ENCODE data around the gene ZFAND2B.
A peak's percentile ranks its signal among the peaks of the same experiment; 100 is the strongest.
"Not testable (repeated sequence)": the region's sequence is repeated elsewhere in the genome, so short reads cannot be mapped to it uniquely, and the experiment has no call there.

Gene ZFAND2B

DNA sequence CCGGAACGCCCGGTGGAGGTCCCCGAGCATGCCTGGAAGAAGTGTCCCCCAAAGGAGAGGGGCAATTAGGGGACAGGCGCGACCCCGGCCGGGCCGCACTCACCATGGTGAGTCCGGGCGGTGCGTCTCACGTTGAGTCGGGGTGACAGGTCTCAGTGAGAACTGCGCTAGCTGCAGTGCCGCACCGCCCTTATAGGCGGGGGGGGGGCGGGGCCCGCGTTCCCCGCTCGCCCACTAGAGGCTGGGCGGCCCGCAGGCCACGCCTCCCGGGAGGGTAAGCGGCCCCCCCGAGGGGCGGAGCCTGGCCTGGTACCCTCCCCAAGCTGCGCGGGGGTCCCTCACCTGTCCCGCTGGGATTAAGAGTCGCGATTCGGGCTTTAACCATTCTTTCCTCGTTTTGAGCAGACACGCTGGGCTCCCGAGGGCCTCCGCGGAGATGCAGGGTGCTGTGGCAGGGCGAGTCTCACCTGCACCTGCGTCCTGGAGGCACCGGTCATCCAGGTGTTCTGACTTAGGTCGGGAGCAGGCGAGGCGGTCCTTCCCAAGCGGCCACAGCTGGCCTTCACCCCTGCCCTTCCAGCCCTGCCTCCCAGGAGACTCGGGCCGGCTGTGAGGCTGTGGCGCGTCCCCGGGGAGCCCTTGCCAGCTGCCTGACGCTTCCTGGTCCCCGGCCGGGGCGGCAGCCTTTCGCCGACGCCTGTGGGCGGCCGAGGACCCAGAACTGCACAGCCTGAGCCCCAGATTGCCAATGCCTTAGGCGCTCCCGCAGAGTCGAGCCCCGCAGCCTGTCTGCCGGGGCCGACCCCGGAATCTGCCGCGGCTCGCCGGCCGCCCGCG is 47.4 kb downstream of the ZFAND2B start, which contains the start of gene TUBA4A:
TSS of gene TUBA4A (minus strand) at position 166 of the 837 bp plus-strand sequence. CDS start at position 106, 60 bp downstream.
- no peaks in the 10 kb centered on the region for H3K27me3 Mint-ChIP-seq
- H3K36me3 Mint-ChIP-seq (ENCODE audit: low read depth): peaks cover 37% of the 10 kb centered on the region
- H3K4me1 Mint-ChIP-seq (ENCODE audit: low read depth): peaks cover 55% of the 10 kb centered on the region
- H3K9me3 Mint-ChIP-seq: no peaks in the 10 kb centered on the region
- peak within 1 kb of the TSS; percentile 98 for H3K27ac Mint-ChIP-seq
- H3K4me3 Mint-ChIP-seq: peak within 1 kb of the TSS; percentile 87

DNA sequence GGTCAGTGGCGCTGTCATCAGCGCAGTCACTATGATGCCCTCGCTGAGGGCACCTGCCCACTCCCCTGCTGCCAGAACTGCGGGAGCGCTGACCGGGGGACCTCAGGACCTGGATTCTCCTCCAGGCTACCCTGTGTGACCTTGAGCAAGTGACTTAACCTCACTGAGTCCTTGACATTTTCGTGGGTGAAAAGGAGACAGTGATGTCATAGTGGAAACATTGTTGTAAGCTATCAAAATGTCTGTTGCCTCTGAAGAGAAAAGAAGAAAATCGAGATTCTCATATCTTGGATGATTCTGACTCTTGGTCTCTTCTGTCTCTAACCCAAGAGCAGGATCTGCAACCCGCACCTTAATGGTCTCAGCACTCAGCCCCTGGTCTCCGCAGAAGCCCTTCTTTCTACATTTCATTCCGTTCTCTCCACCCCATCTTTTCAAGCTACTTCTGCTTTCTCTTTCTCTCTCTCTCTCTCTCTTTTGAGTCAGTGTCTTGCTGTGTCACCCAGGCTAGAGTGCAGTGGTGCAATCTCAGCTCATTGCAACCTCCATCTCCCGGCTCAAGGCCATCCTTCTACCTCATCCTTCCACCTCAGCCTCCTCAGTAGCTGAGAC is 48.1 kb downstream of the ZFAND2B start:
- Mint-ChIP-seq H3K4me1 (ENCODE audit: low read depth) (peaks cover 47% of the 10 kb centered on the region), H3K27me3 (peaks cover 3% of the 10 kb centered on the region), H3K27ac (peak overlapping the region; percentile 98), H3K4me3 (peak overlapping the region; percentile 87), H3K36me3 (ENCODE audit: low read depth) (peaks cover 29% of the 10 kb centered on the region), H3K9me3 (no peaks in the 10 kb centered on the region)

DNA sequence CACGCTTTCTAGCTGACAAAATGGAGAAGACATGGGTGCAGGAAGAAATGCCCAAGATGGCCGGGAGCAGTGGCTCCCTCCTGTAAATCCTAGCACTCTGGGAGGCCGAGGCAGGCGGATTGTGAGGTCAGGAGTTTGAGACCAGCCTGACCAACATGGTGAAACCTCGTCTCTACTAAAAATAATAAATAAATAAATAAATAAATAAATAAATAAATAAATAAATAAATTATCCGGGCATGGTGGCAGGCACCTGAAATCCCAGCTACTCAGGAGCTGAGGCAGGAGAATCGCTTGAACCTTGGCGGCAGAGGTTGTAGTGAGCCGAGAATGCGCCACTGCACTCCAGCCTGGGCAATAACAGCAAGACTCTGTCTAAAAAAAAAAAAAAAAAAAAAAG is 52.4 kb downstream of the ZFAND2B start:
- H3K27ac Mint-ChIP-seq, H3K9me3 Mint-ChIP-seq, H3K27me3 Mint-ChIP-seq: not testable (repeated sequence)

More for the DNA sequence above, 52.4 kb downstream of the ZFAND2B start:
- not testable (repeated sequence) for H3K36me3 Mint-ChIP-seq (ENCODE audit: low read depth); H3K4me3 Mint-ChIP-seq
- peaks cover 25% of the 10 kb centered on the region for H3K4me1 Mint-ChIP-seq (ENCODE audit: low read depth)

Measured in stimulated activated naive CD8-positive, alpha-beta T cell treated with anti-CD3 and anti-CD28 coated beads, Interleukin-15, Interleukin-2, amounts not matched to agents 100 ng/mL and 50 ng/mL, for 24 hours (primary cell).